MCF 10A (cell line): ENCODE data around the gene ARL3. TPM values are rescaled to one million over a fixed set of nuclear protein-coding genes. Genes with fewer than 3 reads are reported as not detected.

Source experiments
- BruUV-seq: library from RNA; stranded (reverse); fragments of 400-500 nt; replicated peaks from 2 replicates; lab custom pipeline; 2021; lab: Mats Ljungman, UMichigan
- CTCF ChIA-PET: fragments of 300-600 bp; sonication (Branson Sonifier 250); formaldehyde crosslinking; extraction: SDS; loops from one replicate; lab custom pipeline; 2021; ENCODE audit warnings: antibody characterized with exemption, inconsistent platforms; lab: Yijun Ruan, JAX
- POLR2A ChIA-PET: fragments of 300-600, 350-650 bp; sonication (Branson Sonifier 250); formaldehyde crosslinking; extraction: SDS; loops from one replicate; lab custom pipeline; 2020; ENCODE audit warnings: antibody characterized with exemption, inconsistent platforms; lab: Yijun Ruan, JAX
- DNase-seq: peaks from one replicate; pipeline ENCODE4 v3.0.0-alpha.2; 2018; ENCODE audit not compliant: unreplicated experiment
- H3K27ac Mint-ChIP-seq: one replicate; pipeline ENCODE4 v1.8.0; 2022; ENCODE audit warnings: mild to moderate bottlenecking, low read depth, mixed read lengths; ENCODE audit not compliant: unreplicated experiment
- H3K27me3 Mint-ChIP-seq: one replicate; pipeline ENCODE4 v1.8.0; 2022; ENCODE audit warnings: mixed read lengths; ENCODE audit not compliant: insufficient read depth, unreplicated experiment
- H3K36me3 Mint-ChIP-seq: one replicate; pipeline ENCODE4 v1.8.0; 2022; ENCODE audit warnings: mild to moderate bottlenecking, moderate library complexity, mixed read lengths; ENCODE audit not compliant: insufficient read depth, unreplicated experiment
- H3K4me1 Mint-ChIP-seq: one replicate; pipeline ENCODE4 v1.8.0; 2022; ENCODE audit warnings: mixed read lengths; ENCODE audit not compliant: insufficient read depth, unreplicated experiment
- H3K4me3 Mint-ChIP-seq: one replicate; pipeline ENCODE4 v1.8.0; 2022; ENCODE audit warnings: mild to moderate bottlenecking, moderate library complexity, mixed read lengths; ENCODE audit not compliant: unreplicated experiment
- H3K9me3 Mint-ChIP-seq: one replicate; pipeline ENCODE4 v1.8.0; 2022; ENCODE audit warnings: mixed read lengths; ENCODE audit not compliant: unreplicated experiment
- intact Hi-C: fragments of 100-400 bp; cut with micrococcal nuclease; formaldehyde crosslinking; loops from 2 replicates; pipeline ENCODE4 v1.14.1; 2022
- total RNA-seq: library from RNA; stranded (reverse); gene quantifications from 2 replicates; pipeline ENCODE4 v1.2.3, GENCODE V29; 2022
- TF ChIP-seq, protein P1 (sequence below): fragments of 200-600 bp; IDR thresholded peaks from one replicate; pipeline ENCODE4 v1.8.0; 2022; ENCODE audit warnings: antibody characterized with exemption, mild to moderate bottlenecking; ENCODE audit not compliant: unreplicated experiment

ARL3 gene
- total RNA-seq, 1 experiment from 2014 or later = 6.8 TPM

DNA sequence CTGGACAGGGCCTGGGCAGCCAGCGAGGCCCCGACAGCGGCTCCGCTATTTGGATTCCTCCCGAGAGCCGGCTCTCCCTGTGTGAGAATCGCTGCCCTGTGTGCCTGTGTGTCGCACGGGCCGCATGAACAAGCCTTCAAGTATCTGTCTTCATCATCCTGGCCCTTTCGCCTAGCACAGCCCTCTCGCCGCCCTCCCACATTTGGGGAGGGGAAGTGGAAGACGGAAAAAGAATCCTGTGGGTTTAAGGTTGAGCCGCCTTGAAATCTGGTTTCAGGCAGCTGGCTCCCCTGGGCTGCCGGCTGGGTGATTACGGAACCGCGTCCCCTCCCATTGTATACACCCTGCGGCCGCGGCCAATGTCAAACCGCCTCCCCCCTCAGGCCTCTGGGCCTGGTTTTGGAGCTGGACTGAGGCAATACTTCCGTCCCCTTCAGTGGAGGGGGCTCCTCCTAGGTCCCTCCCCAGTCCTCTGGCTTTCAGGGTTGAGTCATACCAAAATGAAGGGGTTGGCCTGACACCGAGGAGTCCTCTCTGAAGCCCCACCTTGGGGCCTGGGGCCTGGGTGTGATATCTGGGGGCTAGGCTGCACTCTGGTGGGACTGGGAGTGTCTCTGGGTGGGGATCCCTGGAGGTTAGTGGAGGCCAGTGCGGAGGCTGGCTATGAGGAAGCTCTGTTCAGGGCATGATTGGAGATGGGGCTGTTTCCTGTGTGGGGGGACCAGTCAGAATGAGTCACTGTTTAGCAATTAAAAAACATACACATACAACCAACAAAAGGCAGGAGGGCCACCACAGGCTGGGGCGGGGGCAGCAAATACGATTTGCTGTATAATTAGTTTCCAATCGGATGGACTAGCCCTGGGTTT is 68.2 kb downstream of the ARL3 start:
- Mint-ChIP-seq H3K27ac (peak overlapping the region; percentile 98), H3K9me3 (no peaks in the 10 kb centered on the region), H3K36me3 (peaks cover 23% of the 10 kb centered on the region), H3K4me1 (peaks cover 25% of the 10 kb centered on the region), H3K27me3 (no peaks in the 10 kb centered on the region), H3K4me3 (peak overlapping the region; percentile 90)
- TSS peak; percentile 21 for BruUV-seq
- POLR2A ChIA-PET = interaction anchor here (0.6 to 3.8 kb wide), 36 partner anchors 10 to 1611 kb away, joined by 3 to 115 read pairs (median 6); partner anchors contain the start of genes ACTR1A, ARL3, ATP5MK and BORCS7
- DNase-seq = peak; percentile 96
- intact Hi-C loops = loop anchor here (1.0 kb wide), 2 partner anchors 67 to 143 kb away; partner anchors contain the start of gene SUFU
- CTCF ChIA-PET = interaction anchor here (0.6 to 2.0 kb wide), 5 partner anchors 46 to 383 kb away, joined by 3 to 6 read pairs (median 3); partner anchors contain the start of genes ARL3 and SFXN2
- TF ChIP-seq, protein P1, sequence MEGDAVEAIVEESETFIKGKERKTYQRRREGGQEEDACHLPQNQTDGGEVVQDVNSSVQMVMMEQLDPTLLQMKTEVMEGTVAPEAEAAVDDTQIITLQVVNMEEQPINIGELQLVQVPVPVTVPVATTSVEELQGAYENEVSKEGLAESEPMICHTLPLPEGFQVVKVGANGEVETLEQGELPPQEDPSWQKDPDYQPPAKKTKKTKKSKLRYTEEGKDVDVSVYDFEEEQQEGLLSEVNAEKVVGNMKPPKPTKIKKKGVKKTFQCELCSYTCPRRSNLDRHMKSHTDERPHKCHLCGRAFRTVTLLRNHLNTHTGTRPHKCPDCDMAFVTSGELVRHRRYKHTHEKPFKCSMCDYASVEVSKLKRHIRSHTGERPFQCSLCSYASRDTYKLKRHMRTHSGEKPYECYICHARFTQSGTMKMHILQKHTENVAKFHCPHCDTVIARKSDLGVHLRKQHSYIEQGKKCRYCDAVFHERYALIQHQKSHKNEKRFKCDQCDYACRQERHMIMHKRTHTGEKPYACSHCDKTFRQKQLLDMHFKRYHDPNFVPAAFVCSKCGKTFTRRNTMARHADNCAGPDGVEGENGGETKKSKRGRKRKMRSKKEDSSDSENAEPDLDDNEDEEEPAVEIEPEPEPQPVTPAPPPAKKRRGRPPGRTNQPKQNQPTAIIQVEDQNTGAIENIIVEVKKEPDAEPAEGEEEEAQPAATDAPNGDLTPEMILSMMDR = no peak

DNA sequence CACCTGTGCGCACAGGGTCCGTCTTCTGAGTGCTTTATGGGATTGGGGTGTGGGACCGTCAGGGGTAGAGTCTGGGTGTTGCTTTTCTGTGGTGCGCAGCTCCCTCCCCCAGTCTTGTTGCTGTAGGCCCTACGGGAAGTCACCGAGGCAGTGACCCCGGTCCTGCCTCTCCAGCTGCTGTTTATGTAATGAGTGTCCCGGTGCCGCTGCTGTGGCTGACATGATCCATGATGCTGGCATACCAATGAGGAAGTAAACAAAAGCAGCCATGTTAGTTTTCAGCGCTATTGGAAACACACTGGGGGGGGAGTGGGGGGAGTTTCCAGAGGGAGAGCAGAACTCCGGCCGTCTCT is 68.8 kb downstream of the ARL3 start:
- ChIA-PET CTCF (interaction anchor here (0.6 to 2.0 kb wide), 5 partner anchors 21 to 383 kb away, joined by 3 to 6 read pairs (median 4); partner anchors contain the start of genes ARL3 and SFXN2), POLR2A (interaction anchor here (0.6 to 3.8 kb wide), 32 partner anchors 10 to 1612 kb away, joined by 3 to 115 read pairs (median 6); partner anchors contain the start of genes ACTR1A, ARL3, BORCS7 and FBXL15)
- Mint-ChIP-seq H3K36me3 (peaks cover 23% of the 10 kb centered on the region), H3K4me1 (peaks cover 25% of the 10 kb centered on the region), H3K27me3 (no peaks in the 10 kb centered on the region), H3K27ac (peak overlapping the region; percentile 98), H3K4me3 (peak overlapping the region; percentile 90), H3K9me3 (no peaks in the 10 kb centered on the region)
- BruUV-seq = TSS peak; percentile 83
- TF ChIP-seq, protein P1 = no peak
- intact Hi-C loops = loop anchor here (1.0 kb wide), 1 partner anchor 142 kb away; the partner anchor contains the start of gene SUFU
- DNase-seq = no peak

DNA sequence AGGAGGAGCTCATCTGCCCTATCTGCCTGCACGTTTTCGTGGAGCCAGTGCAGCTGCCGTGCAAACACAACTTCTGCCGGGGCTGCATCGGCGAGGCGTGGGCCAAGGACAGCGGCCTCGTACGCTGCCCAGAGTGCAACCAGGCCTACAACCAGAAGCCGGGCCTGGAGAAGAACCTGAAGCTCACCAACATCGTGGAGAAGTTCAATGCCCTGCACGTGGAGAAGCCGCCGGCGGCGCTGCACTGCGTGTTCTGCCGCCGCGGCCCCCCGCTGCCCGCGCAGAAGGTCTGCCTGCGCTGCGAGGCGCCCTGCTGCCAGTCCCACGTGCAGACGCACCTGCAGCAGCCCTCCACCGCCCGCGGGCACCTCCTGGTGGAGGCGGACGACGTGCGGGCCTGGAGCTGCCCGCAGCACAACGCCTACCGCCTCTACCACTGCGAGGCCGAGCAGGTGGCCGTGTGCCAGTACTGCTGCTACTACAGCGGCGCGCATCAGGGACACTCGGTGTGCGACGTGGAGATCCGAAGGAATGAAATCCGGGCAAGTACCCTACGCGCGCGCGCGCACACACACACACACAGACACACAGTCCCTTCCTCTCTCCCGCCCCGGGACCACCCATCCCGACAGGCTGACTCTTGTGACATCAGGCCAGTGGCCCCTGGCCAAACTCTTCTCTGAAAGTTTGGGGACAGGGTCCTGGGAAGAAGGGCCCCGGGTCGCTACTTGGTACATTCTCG is 69.4 kb downstream of the ARL3 start:
- Mint-ChIP-seq H3K9me3 (no peaks in the 10 kb centered on the region), H3K27me3 (no peaks in the 10 kb centered on the region), H3K4me3 (peak overlapping the region; percentile 90), H3K4me1 (peaks cover 25% of the 10 kb centered on the region), H3K27ac (peak overlapping the region; percentile 98), H3K36me3 (peaks cover 23% of the 10 kb centered on the region)
- intact Hi-C loops = loop anchor here (1.0 to 5.0 kb wide), 2 partner anchors 48 to 142 kb away; partner anchors contain the start of gene SUFU
- ChIA-PET POLR2A (interaction anchor here (0.5 to 3.8 kb wide), 36 partner anchors 14 to 1612 kb away, joined by 3 to 115 read pairs (median 5); partner anchors contain the start of genes ACTR1A, ARL3, FBXL15 and NFKB2), CTCF (interaction anchor here (0.5 to 2.0 kb wide), 8 partner anchors 18 to 512 kb away, joined by 3 to 6 read pairs (median 4); partner anchors contain the start of genes ARL3, PPRC1 and SFXN2)
- peak; percentile 82 for DNase-seq
- TF ChIP-seq, protein P1 = peak; percentile 50
- BruUV-seq = no TSS peak
